AG04450 (cell line): ENCODE results near the gene OR56A1. TPM values are rescaled to one million over a fixed set of nuclear protein-coding genes. Genes with fewer than 3 reads are reported as not detected.
A peak's percentile ranks its signal among the peaks of the same experiment; 100 is the strongest.

Experiments
- CTCF ChIA-PET: fragments of 300-600, 350-600 bp; formaldehyde crosslinking; extraction: SDS; loops from one replicate; lab custom pipeline; 2022; ENCODE audit warnings: antibody characterized with exemption, inconsistent platforms; lab: Charles Lee
- POLR2A ChIA-PET: fragments of 350-600 bp; formaldehyde crosslinking; extraction: SDS; loops from one replicate; lab custom pipeline; 2021; ENCODE audit warnings: antibody characterized with exemption, inconsistent platforms; lab: Yijun Ruan, JAX
- DNase-seq: peaks from one replicate; pipeline ENCODE4 v3.0.0-alpha.2; 2011; ENCODE audit warnings: low read depth, low spot score
- H3K27ac ChIP-seq: one replicate; pipeline ENCODE4 v1.5.1; 2012; ENCODE audit warnings: low read depth, low read length, control low read depth
- H3K27me3 ChIP-seq: one replicate; pipeline ENCODE4 v1.6.0; 2012; ENCODE audit warnings: low read length; ENCODE audit not compliant: control insufficient read depth, insufficient read depth
- H3K4me3 ChIP-seq: 2 replicates; pipeline ENCODE4 v1.5.1; 2011; ENCODE audit warnings: mild to moderate bottlenecking, low read depth, low read length, control low read depth
- H3K9me3 ChIP-seq: 2 replicates; pipeline ENCODE4 v1.5.1; 2012; ENCODE audit warnings: low read length; ENCODE audit not compliant: control insufficient read depth, insufficient read depth
- CTCF ChIP-seq: IDR thresholded peaks from 2 replicates; pipeline ENCODE4 v1.5.1; 2011; ENCODE audit warnings: low read depth, low read length, control low read depth, inconsistent platforms
- polyA plus RNA-seq: library from polyadenylated mRNA; depleted of rRNA; stranded (reverse); fragments of >200 nt; gene quantifications from 2 replicates; pipeline ENCODE4 v1.2.3, GENCODE V29; 2011

OR56A1 gene
- polyA plus RNA-seq, 1 experiment: not detected

GRCh38 chr11:6040874-6041273, 10.3 kb upstream of the OR56A1 start:
- no peaks in the 10 kb centered on the region for H3K27me3 ChIP-seq
- ChIA-PET POLR2A (no interaction called here), CTCF (interaction anchor here (0.7 kb wide), 1 partner anchor 322 kb away, joined by 3 read pairs; no protein-coding TSS in a partner anchor)
- no peaks in the 10 kb centered on the region for H3K9me3 ChIP-seq
- no peak overlapping the region for H3K27ac ChIP-seq
- no peak overlapping the region for H3K4me3 ChIP-seq
- TF ChIP-seq CTCF: no peak
- no peak for DNase-seq

- ChIA-PET POLR2A (no interaction called here), CTCF (no interaction called here)
- Histone ChIP-seq H3K27ac (no peak overlapping the region), H3K4me3 (no peak overlapping the region), H3K27me3 (no peaks in the 10 kb centered on the region), H3K9me3 (no peaks in the 10 kb centered on the region)
- DNase-seq: no peak
- TF ChIP-seq CTCF: no peak
These were observed 3.1 kb downstream of the OR56A1 start for GRCh38 chr11:6027501-6027900.

GRCh38 chr11:6025056-6025455, 5.5 kb downstream of the OR56A1 start:
- POLR2A ChIA-PET: no interaction called here
- TF ChIP-seq CTCF: no peak
- no peak overlapping the region for H3K27ac ChIP-seq
- H3K4me3 ChIP-seq: no peak overlapping the region
- no peaks in the 10 kb centered on the region for H3K9me3 ChIP-seq
- DNase-seq: no peak
- no peaks in the 10 kb centered on the region for H3K27me3 ChIP-seq
- CTCF ChIA-PET: interaction anchor here (1.1 to 2.5 kb wide), 3 partner anchors 291 to 338 kb away, joined by 3 to 14 read pairs (median 5); no protein-coding TSS in a partner anchor

- DNase-seq: no peak
- TF ChIP-seq CTCF: peak; percentile 45
- ChIA-PET POLR2A (no interaction called here), CTCF (interaction anchor here (0.6 to 3.4 kb wide), 7 partner anchors 13 to 340 kb away, joined by 3 to 38 read pairs (median 7); no protein-coding TSS in a partner anchor)
- H3K9me3 ChIP-seq: no peaks in the 10 kb centered on the region
- no peak overlapping the region for H3K27ac ChIP-seq
- no peaks in the 10 kb centered on the region for H3K27me3 ChIP-seq
- H3K4me3 ChIP-seq: no peak overlapping the region
These were observed 7.6 kb downstream of the OR56A1 start for GRCh38 chr11:6022956-6023355.

- Histone ChIP-seq H3K27me3 (no peaks in the 10 kb centered on the region), H3K27ac (no peak overlapping the region), H3K4me3 (no peak overlapping the region), H3K9me3 (peaks cover 7% of the 10 kb centered on the region; the same call in 1 of the 2 replicates)
- ChIA-PET POLR2A (no interaction called here), CTCF (no interaction called here)
- no peak for DNase-seq
- no peak for TF ChIP-seq CTCF
These were observed 17.5 kb downstream of the OR56A1 start for GRCh38 chr11:6013042-6013441.
